Right atrium auricular region (tissue), 2 donors: Measurements from ENCODE around the gene GTSE1. TPM values are rescaled to one million over a fixed set of nuclear protein-coding genes. Genes with fewer than 3 reads are reported as not detected.

Experiments used
- DNase-seq: peaks from one replicate; pipeline ENCODE4 v3.0.0-alpha.2; 2019; ENCODE audit warnings: low spot score
- H3K27ac ChIP-seq, 2 donors: fragments of 200-600 bp; sonication (generic); 1 replicate in 1 of 2; 2 replicates in 1 of 2; pipeline ENCODE4 v1.5.1; 2016 to 2019
- H3K27me3 ChIP-seq, 2 donors: fragments of 200-600 bp; sonication (generic); one replicate each; pipeline versions ENCODE4 v1.5.1 to v1.6.0; 2017 to 2019
- H3K36me3 ChIP-seq: fragments of 200-600 bp; sonication (generic); one replicate; pipeline ENCODE4 v1.5.1; 2016
- H3K4me1 ChIP-seq, 2 donors: fragments of 200-600 bp; sonication (generic); one replicate each; pipeline versions ENCODE4 v1.5.1 to v1.6.0; 2017 to 2019
- H3K4me3 ChIP-seq, 2 donors: fragments of 200-600 bp; sonication (generic); 1 replicate in 1 of 2; 2 replicates in 1 of 2; pipeline ENCODE4 v1.5.1; 2017 to 2019; ENCODE audit warnings: mild to moderate bottlenecking in 1 of 2, moderate library complexity in 1 of 2
- H3K9me3 ChIP-seq, 2 donors: fragments of 200-600 bp; sonication (generic); one replicate each; pipeline ENCODE4 v1.5.1; 2019
- CTCF ChIP-seq, 2 donors: fragments of 200-600 bp; sonication (generic); IDR thresholded peaks; one replicate each; pipeline ENCODE4 v1.5.1; 2019; ENCODE audit warnings: antibody characterized with exemption in 2 of 2
- total RNA-seq, 2 donors: library from RNA; depleted of rRNA; stranded (reverse); fragments of >200 nt; gene quantifications; one replicate each; pipeline ENCODE4 v1.1.0, GENCODE V29; 2016

Gene GTSE1
- total RNA-seq, 2 donors from 2014 or later = 0.16 to 0.63 TPM

GRCh38 chr22:46251266-46251665, 45.4 kb upstream of the GTSE1 start:
- H3K27me3 ChIP-seq = no peaks in the 10 kb centered on the region
- H3K4me1 ChIP-seq = peaks cover 0 to 36% of the 10 kb centered on the region in 2 donors
- no peaks in the 10 kb centered on the region for H3K36me3 ChIP-seq
- DNase-seq = no peak
- no peaks in the 10 kb centered on the region for H3K9me3 ChIP-seq
- peak overlapping the region; percentile 94 to 95 for H3K27ac ChIP-seq
- no peak for TF ChIP-seq CTCF (IDR thresholded peaks at IDR 0.05)
- H3K4me3 ChIP-seq = peak overlapping the region; percentile 75 to 85

GRCh38 chr22:46251816-46252380, 44.8 kb upstream of the GTSE1 start:
- no peak for TF ChIP-seq CTCF (IDR thresholded peaks at IDR 0.05)
- Histone ChIP-seq H3K36me3 (no peaks in the 10 kb centered on the region), H3K4me3 (no peak overlapping the region), H3K27me3 (no peaks in the 10 kb centered on the region), H3K27ac (no peak overlapping the region), H3K4me1 (peaks cover 0 to 30% of the 10 kb centered on the region in 2 donors), H3K9me3 (no peaks in the 10 kb centered on the region)
- DNase-seq = no peak

- no peaks in the 10 kb centered on the region for H3K36me3 ChIP-seq
- no peak for DNase-seq
- no peaks in the 10 kb centered on the region for H3K27me3 ChIP-seq
- H3K4me3 ChIP-seq = no peak overlapping the region
- no peak overlapping the region for H3K27ac ChIP-seq
- H3K9me3 ChIP-seq = no peaks in the 10 kb centered on the region
- H3K4me1 ChIP-seq = peaks cover 0 to under 1% of the 10 kb centered on the region in 2 donors
- no peak for TF ChIP-seq CTCF (IDR thresholded peaks at IDR 0.05)
Measured at GRCh38 chr22:46256358-46256958, 40.2 kb upstream of the GTSE1 start.

- TF ChIP-seq CTCF (IDR thresholded peaks at IDR 0.05) = no peak
- Histone ChIP-seq H3K36me3 (no peaks in the 10 kb centered on the region), H3K27ac (no peak overlapping the region), H3K4me1 (no peaks in the 10 kb centered on the region), H3K27me3 (no peaks in the 10 kb centered on the region), H3K4me3 (no peak overlapping the region), H3K9me3 (no peaks in the 10 kb centered on the region)
- no peak for DNase-seq
Measured at GRCh38 chr22:46259374-46259773, 37.3 kb upstream of the GTSE1 start.

GRCh38 chr22:46260038-46260437, 36.6 kb upstream of the GTSE1 start:
- no peak for TF ChIP-seq CTCF (IDR thresholded peaks at IDR 0.05)
- H3K4me3 ChIP-seq = no peak overlapping the region

More at GRCh38 chr22:46260038-46260437, 36.6 kb upstream of the GTSE1 start:
- H3K27me3 ChIP-seq = no peaks in the 10 kb centered on the region
- H3K4me1 ChIP-seq = no peaks in the 10 kb centered on the region
- H3K36me3 ChIP-seq = no peaks in the 10 kb centered on the region
- H3K9me3 ChIP-seq = no peaks in the 10 kb centered on the region
- H3K27ac ChIP-seq = no peak overlapping the region
- DNase-seq = no peak
